Gastroesophageal sphincter (tissue), 4 donors: ENCODE measurements around the gene PLA2G7. TPM values are rescaled to one million over a fixed set of nuclear protein-coding genes. Genes with fewer than 3 reads are reported as not detected.
"Not testable (repeated sequence)": the region's sequence is repeated elsewhere in the genome, so short reads cannot be mapped to it uniquely, and the experiment has no call there.

Experiments
- ATAC-seq: fragments of 150-250 bp; one replicate; pipeline ENCODE4 v1.9.1; 2016; ENCODE audit warnings: mild to moderate bottlenecking, moderate library complexity
- H3K27ac ChIP-seq, 4 donors: fragments of 200-600 bp; sonication (generic) in 3 of 4; 1 replicate in 3 of 4; 2 replicates in 1 of 4; pipeline ENCODE4 v1.5.1; 2016 to 2019
- H3K27me3 ChIP-seq: fragments of 200-600 bp; sonication (generic); one replicate; pipeline ENCODE4 v1.5.1; 2019
- H3K36me3 ChIP-seq, 2 donors: fragments of 200-600 bp; sonication (generic); one replicate each; pipeline ENCODE4 v1.5.1; 2019; ENCODE audit warnings: control low read depth in 1 of 2
- H3K4me1 ChIP-seq, 3 donors: fragments of 200-600 bp; sonication (generic); 1 replicate in 2 of 3; 2 replicates in 1 of 3; pipeline ENCODE4 v1.5.1; 2016 to 2019; ENCODE audit warnings: control low read depth in 2 of 3
- H3K4me3 ChIP-seq, 2 donors: fragments of 200-600 bp; sonication (generic); one replicate each; pipeline ENCODE4 v1.5.1; 2019; ENCODE audit warnings: mild to moderate bottlenecking in 1 of 2, moderate library complexity in 1 of 2
- H3K9me3 ChIP-seq, 3 donors: fragments of 200-600 bp; sonication (generic); one replicate each; pipeline ENCODE4 v1.5.1; 2017 to 2019; ENCODE audit warnings: control low read depth in 2 of 3
- CTCF ChIP-seq, 4 experiments: fragments of 200-600 bp in 2 of 4; fragments of 450-650 bp in 2 of 4; sonication (generic) in 1 of 4; IDR thresholded peaks; one replicate each; pipeline ENCODE4 v1.5.1; 2017 to 2019; ENCODE audit warnings: antibody characterized with exemption in 4 of 4, mild to moderate bottlenecking in 2 of 4, moderate library complexity in 2 of 4
- EP300 ChIP-seq: sonication (generic); formaldehyde crosslinking; IDR thresholded peaks from one replicate; pipeline ENCODE4 v1.6.1; 2017; ENCODE audit warnings: antibody characterized with exemption, mild to moderate bottlenecking
- POLR2A ChIP-seq, 2 donors: fragments of 450-650 bp; IDR thresholded peaks; one replicate each; pipeline ENCODE4 v1.6.1; 2017; ENCODE audit warnings: antibody characterized with exemption in 2 of 2, mild to moderate bottlenecking in 2 of 2, moderate library complexity in 1 of 2
- POLR2AphosphoS5 ChIP-seq: sonication (generic); formaldehyde crosslinking; IDR thresholded peaks from one replicate; pipeline ENCODE4 v1.6.1; 2017; ENCODE audit warnings: antibody characterized with exemption
- WGBS, 2 donors: methylation state at CpG; one replicate each; pipeline ENCODE4 v1.1.5; 2018; ENCODE audit warnings: low coverage in 1 of 2; 5-methylcytosine and 5-hydroxymethylcytosine counted together
- total RNA-seq, 4 donors: library from RNA; depleted of rRNA; stranded (reverse); fragments of >200 nt; gene quantifications; one replicate each; pipeline ENCODE4 v1.1.0, GENCODE V29; 2016

Gene PLA2G7
- total RNA-seq, 4 donors from 2014 or later, result not detected

DNA sequence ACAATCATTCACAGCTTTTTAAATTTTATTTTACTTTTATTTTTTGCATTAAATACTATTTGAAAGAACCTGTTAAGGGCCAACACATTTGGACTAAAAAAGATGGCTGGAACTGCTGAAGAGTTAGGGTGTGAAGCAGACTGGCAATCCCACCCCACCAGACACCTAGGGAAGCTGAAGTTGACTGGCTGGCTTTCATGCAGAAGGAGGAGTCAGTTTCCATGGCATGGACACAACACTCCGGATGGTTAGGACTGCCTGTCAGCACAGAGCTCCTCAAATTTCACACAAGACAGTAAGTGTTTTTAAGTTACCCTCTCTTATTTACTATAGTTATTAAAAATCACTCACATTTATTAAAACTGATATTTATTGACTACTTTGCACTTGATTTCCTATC lies 11.5 kb upstream of the PLA2G7 start, which contains the start of gene ANKRD66:
TSS of gene ANKRD66 (plus strand) at position 238 of the 400 bp plus-strand sequence. CDS start 5,016 bp downstream, outside the sequence.
- ATAC-seq, result no peak
- H3K4me3 ChIP-seq, result no peak within 1 kb of the TSS

GRCh38 chr6:46745973-46746372 lies 10.8 kb upstream of the PLA2G7 start:
- Histone ChIP-seq H3K4me1 (no peaks in the 10 kb centered on the region), H3K27ac (no peak overlapping the region), H3K36me3 (no peaks in the 10 kb centered on the region), H3K9me3 (no peaks in the 10 kb centered on the region), H3K4me3 (no peak overlapping the region), H3K27me3 (no peaks in the 10 kb centered on the region)
- no peak for TF ChIP-seq CTCF (IDR thresholded peaks at IDR 0.05)
- TF ChIP-seq EP300, result no peak
- TF ChIP-seq POLR2AphosphoS5, result no peak
- TF ChIP-seq POLR2A (IDR thresholded peaks at IDR 0.05), result no peak
- ATAC-seq, result no peak
- WGBS, 2 donors, result 63 to 83% methylated on average over 1 to 2 of the region's 2 CpGs

More for the DNA sequence above, 11.5 kb upstream of the PLA2G7 start, which contains the start of gene ANKRD66:
- no peaks in the 10 kb centered on the region for H3K4me1 ChIP-seq
- no peaks in the 10 kb centered on the region for H3K36me3 ChIP-seq
- H3K27ac ChIP-seq, result no peak within 1 kb of the TSS
- H3K9me3 ChIP-seq, result no peaks in the 10 kb centered on the region
- H3K27me3 ChIP-seq, result no peaks in the 10 kb centered on the region
- 38 to 55% methylated on average over 1 of the region's 1 CpG for WGBS, 2 donors
- TF ChIP-seq POLR2A (IDR thresholded peaks at IDR 0.05), result no peak
- TF ChIP-seq POLR2AphosphoS5, result no peak
- no peak for TF ChIP-seq CTCF (IDR thresholded peaks at IDR 0.05)
- no peak for TF ChIP-seq EP300

GRCh38 chr6:46744159-46744725 lies 9.1 kb upstream of the PLA2G7 start:
- not testable (repeated sequence) for H3K4me3 ChIP-seq, H3K36me3 ChIP-seq, H3K27ac ChIP-seq, H3K9me3 ChIP-seq, H3K4me1 ChIP-seq, ATAC-seq, H3K27me3 ChIP-seq
- 83 to 93% methylated on average over 3 of the region's 3 CpGs for WGBS, 2 donors

DNA sequence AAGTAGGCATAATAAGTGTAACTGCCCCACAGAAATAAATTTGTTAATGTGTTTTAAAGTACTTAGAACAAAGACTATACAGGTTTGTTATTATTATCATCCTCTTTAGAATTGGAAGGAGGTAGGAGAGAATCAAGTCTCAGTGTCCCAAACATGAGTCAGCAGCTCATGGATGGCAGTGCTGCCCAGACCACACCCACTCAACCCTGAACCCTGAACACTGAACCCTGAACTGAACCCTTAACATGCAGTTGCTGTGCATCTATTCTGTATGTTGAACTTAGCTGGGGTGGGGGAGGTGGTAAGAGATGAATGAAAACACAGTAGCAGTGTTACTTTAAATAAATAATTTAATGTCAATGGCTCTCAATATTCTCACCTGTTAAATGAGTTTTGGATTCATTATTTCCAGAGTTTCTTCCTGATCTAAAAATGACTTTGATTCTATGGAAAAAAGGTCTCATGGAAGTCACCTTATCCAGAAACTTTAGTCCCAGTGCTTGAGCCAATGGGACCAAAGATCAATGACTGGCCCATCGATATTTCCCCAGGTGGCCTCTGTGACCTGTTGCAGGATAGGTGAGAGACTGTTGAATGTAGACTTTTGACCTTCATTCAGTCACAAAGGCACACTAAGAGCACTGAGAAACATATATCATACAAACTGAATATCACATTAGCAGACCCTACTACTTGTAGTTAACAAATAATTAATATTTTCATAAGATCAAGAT lies 8.4 kb upstream of the PLA2G7 start:
- WGBS, 2 donors, result 85 to 90% methylated on average over 1 of the region's 1 CpG
- no peaks in the 10 kb centered on the region for H3K4me1 ChIP-seq
- no peak for TF ChIP-seq EP300
- TF ChIP-seq POLR2AphosphoS5, result no peak
- TF ChIP-seq POLR2A (IDR thresholded peaks at IDR 0.05), result no peak
- no peak for TF ChIP-seq CTCF (IDR thresholded peaks at IDR 0.05)
- ATAC-seq, result no peak
- H3K36me3 ChIP-seq, result no peaks in the 10 kb centered on the region
- no peak overlapping the region for H3K27ac ChIP-seq
- peaks cover 4% of the 10 kb centered on the region for H3K27me3 ChIP-seq
- no peaks in the 10 kb centered on the region for H3K9me3 ChIP-seq
- no peak overlapping the region for H3K4me3 ChIP-seq

- WGBS, 2 donors, result 92 to 96% methylated on average over 4 of the region's 4 CpGs
- no peaks in the 10 kb centered on the region for H3K9me3 ChIP-seq
- no peak for ATAC-seq
Observed at GRCh38 chr6:46741910-46742309, 6.7 kb upstream of the PLA2G7 start.

More at GRCh38 chr6:46741910-46742309, 6.7 kb upstream of the PLA2G7 start:
- Histone ChIP-seq H3K27me3 (peaks cover 8% of the 10 kb centered on the region), H3K4me1 (no peaks in the 10 kb centered on the region), H3K36me3 (no peaks in the 10 kb centered on the region), H3K27ac (no peak overlapping the region), H3K4me3 (no peak overlapping the region)
- TF ChIP-seq CTCF (IDR thresholded peaks at IDR 0.05) (no peak), POLR2A (IDR thresholded peaks at IDR 0.05) (no peak), EP300 (no peak), POLR2AphosphoS5 (no peak)
